NCI-H774 (cell line): Measurements from ENCODE around the gene MRPL17.

Experiments used
- DNase-seq: peaks from one replicate; lab custom pipeline; 2025; lab: John Stamatoyannopoulos, UW

Gene MRPL17

GRCh38 chr11:6632116-6633073, 50.7 kb downstream of the MRPL17 start:
- no peak for DNase-seq

GRCh38 chr11:6631361-6631890, 51.7 kb downstream of the MRPL17 start:
- no peak for DNase-seq

DNA sequence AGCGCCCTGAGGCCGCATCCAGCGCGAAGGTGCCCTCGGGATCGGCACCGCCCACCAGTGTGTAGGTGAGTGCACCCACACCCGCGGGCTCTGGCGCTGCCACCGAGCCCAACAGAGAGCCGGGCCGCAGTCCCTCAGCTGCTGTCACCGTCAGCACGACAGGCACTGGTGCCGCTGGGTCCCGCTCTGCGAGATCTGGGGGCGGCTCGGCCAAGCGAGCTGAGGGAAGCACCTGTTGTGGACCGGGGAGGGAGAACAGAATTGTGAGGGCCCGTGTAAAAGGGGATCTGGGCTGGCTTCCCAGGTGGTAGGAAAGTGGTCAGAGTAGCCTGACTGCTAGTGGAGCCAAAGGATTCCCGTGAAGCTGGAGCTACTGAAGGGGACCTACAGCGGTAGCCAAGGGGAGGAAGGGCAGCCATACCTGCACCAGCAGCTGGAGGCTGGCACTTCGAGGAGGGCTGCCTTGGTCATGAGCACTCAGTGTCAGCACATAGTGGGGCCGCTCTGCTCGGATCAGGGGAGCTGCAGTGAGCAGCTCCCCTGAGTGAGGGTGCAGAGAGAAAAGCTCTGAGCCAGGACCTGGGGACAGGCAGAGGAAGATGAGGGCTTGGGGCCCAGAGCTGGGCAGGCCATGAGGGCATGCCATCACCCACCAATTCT, 52.4 kb downstream of the MRPL17 start:
- no peak for DNase-seq
